Esophagus muscularis mucosa (tissue), 4 donors: Measurements from ENCODE around the gene UBAC2.

Experiments used
- CTCF ChIP-seq, 3 experiments: fragments of 200-600 bp in 2 of 3; fragments of 450-650 bp in 1 of 3; sonication (generic) in 2 of 3; IDR thresholded peaks; one replicate each; pipeline ENCODE4 v1.5.1; 2017 to 2019; ENCODE audit warnings: antibody characterized with exemption in 3 of 3, mild to moderate bottlenecking in 2 of 3, moderate library complexity in 1 of 3
- EP300 ChIP-seq: sonication (generic); formaldehyde crosslinking; IDR thresholded peaks from one replicate; pipeline ENCODE4 v1.6.1; 2017; ENCODE audit warnings: antibody characterized with exemption
- POLR2A ChIP-seq: fragments of 450-650 bp; IDR thresholded peaks from one replicate; pipeline ENCODE4 v1.6.1; 2017; ENCODE audit warnings: antibody characterized with exemption, moderate library complexity, mild to moderate bottlenecking, low read depth
- POLR2AphosphoS5 ChIP-seq, 2 donors: sonication (generic); formaldehyde crosslinking; IDR thresholded peaks; one replicate each; pipeline ENCODE4 v1.6.1; 2017; ENCODE audit warnings: antibody characterized with exemption in 2 of 2

- TF ChIP-seq CTCF (IDR thresholded peaks at IDR 0.05) (no peak), POLR2A (no peak), EP300 (no peak), POLR2AphosphoS5 (IDR thresholded peaks at IDR 0.05) (no peak)
Measured at GRCh38 chr13:99199541-99200431, 868 bp upstream of the UBAC2 start.
